Thoracic aorta (tissue), 2 donors: ENCODE data around the gene SLC25A26. TPM values are rescaled to one million over a fixed set of nuclear protein-coding genes. Genes with fewer than 3 reads are reported as not detected.

ENCODE experiments used
- ATAC-seq: fragments of 150-250 bp; one replicate; pipeline ENCODE4 v1.8.0; 2017; ENCODE audit warnings: low read depth; ENCODE audit not compliant: insufficient number of reproducible peaks, low FRiP score
- DNase-seq: peaks from one replicate; pipeline ENCODE4 v3.0.0-alpha.2; 2020; ENCODE audit warnings: low spot score
- H3K27ac ChIP-seq, 2 donors: fragments of 200-600 bp; sonication (generic); 1 replicate in 1 of 2; 2 replicates in 1 of 2; pipeline ENCODE4 v1.5.1; 2016; ENCODE audit warnings: mild to moderate bottlenecking in 2 of 2, moderate library complexity in 2 of 2
- H3K27me3 ChIP-seq: fragments of 200-600 bp; sonication (generic); replicated peaks from 2 replicates; pipeline ENCODE4 v1.6.0; 2016; ENCODE audit warnings: mild to moderate bottlenecking; ENCODE audit not compliant: insufficient read depth
- H3K36me3 ChIP-seq: fragments of 200-600 bp; sonication (generic); one replicate; pipeline ENCODE4 v1.5.1; 2016
- H3K4me1 ChIP-seq, 2 donors: fragments of 200-600 bp; sonication (generic); 1 replicate in 1 of 2; 2 replicates in 1 of 2; pipeline versions ENCODE4 v1.5.1 to v1.6.0; 2016; ENCODE audit warnings: low read depth in 2 of 2, mild to moderate bottlenecking in 1 of 2; ENCODE audit not compliant: control insufficient read depth in 1 of 2
- H3K4me3 ChIP-seq: fragments of 200-600 bp; sonication (generic); 2 replicates; pipeline ENCODE4 v1.5.1; 2016; ENCODE audit warnings: mild to moderate bottlenecking
- H3K9me3 ChIP-seq: fragments of 200-600 bp; sonication (generic); 2 replicates; pipeline ENCODE4 v1.5.1; 2016
- total RNA-seq, 2 donors: library from RNA; depleted of rRNA; stranded (reverse); fragments of >200 nt; gene quantifications; one replicate each; pipeline versions ENCODE4 v1.1.0 to v1.2.3, GENCODE V29; 2016
- TF ChIP-seq, protein P1 (sequence below): fragments of 200-600 bp; sonication (generic); IDR thresholded peaks from one replicate; pipeline ENCODE4 v1.5.1; 2019; ENCODE audit warnings: antibody characterized with exemption

The SLC25A26 gene
- total RNA-seq, 2 donors from 2014 or later = 32.5 to 32.8 TPM

DNA sequence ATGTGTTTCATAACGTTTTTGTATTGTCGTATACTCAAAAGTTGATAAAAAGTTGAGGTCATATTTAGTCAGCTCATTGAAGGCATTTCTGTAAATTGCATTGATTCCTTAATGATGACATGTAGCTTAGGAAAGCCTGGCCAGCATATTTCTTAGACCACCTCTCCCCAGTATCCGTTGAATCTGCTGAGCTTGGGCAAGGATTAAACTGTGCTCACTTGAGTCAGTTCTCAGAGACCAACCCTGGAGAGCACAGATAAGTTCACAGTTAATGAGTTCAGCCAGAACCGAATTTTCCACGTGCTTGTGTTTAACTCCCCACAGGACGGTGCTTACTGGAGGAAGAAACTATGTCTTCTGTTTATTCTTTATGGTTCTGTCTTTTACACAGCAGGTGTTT, 132.7 kb downstream of the SLC25A26 start:
- Histone ChIP-seq H3K27ac (no peak overlapping the region), H3K4me3 (no peak overlapping the region), H3K27me3 (no peaks in the 10 kb centered on the region), H3K4me1 (no peaks in the 10 kb centered on the region), H3K36me3 (no peaks in the 10 kb centered on the region), H3K9me3 (no peaks in the 10 kb centered on the region)
- no peak for DNase-seq
- TF ChIP-seq, protein P1, sequence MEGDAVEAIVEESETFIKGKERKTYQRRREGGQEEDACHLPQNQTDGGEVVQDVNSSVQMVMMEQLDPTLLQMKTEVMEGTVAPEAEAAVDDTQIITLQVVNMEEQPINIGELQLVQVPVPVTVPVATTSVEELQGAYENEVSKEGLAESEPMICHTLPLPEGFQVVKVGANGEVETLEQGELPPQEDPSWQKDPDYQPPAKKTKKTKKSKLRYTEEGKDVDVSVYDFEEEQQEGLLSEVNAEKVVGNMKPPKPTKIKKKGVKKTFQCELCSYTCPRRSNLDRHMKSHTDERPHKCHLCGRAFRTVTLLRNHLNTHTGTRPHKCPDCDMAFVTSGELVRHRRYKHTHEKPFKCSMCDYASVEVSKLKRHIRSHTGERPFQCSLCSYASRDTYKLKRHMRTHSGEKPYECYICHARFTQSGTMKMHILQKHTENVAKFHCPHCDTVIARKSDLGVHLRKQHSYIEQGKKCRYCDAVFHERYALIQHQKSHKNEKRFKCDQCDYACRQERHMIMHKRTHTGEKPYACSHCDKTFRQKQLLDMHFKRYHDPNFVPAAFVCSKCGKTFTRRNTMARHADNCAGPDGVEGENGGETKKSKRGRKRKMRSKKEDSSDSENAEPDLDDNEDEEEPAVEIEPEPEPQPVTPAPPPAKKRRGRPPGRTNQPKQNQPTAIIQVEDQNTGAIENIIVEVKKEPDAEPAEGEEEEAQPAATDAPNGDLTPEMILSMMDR = no peak
- ATAC-seq = no peak

DNA sequence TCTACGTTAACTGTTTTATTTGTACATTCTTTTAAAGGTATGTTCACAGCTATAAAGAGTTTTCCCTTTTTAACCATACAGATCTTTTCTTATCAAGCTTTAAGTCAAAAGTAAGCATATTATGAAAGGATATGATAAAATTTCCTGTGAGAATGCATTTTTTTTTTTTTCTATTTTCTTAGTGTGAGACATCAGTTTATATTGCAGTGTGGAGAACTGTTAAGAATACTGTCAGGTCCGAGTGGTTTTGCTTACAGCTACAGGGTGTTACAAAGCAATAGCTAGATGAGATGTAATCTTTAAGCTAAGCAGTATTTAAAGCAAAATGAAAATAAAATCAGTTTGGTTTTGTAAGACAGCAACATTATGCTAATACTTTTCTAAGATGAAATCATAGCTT, 133.2 kb downstream of the SLC25A26 start:
- Histone ChIP-seq H3K9me3 (no peaks in the 10 kb centered on the region), H3K27ac (no peak overlapping the region), H3K4me3 (no peak overlapping the region), H3K27me3 (no peaks in the 10 kb centered on the region), H3K36me3 (no peaks in the 10 kb centered on the region), H3K4me1 (no peaks in the 10 kb centered on the region)
- TF ChIP-seq, protein P1 = no peak
- ATAC-seq = no peak
- DNase-seq = no peak

DNA sequence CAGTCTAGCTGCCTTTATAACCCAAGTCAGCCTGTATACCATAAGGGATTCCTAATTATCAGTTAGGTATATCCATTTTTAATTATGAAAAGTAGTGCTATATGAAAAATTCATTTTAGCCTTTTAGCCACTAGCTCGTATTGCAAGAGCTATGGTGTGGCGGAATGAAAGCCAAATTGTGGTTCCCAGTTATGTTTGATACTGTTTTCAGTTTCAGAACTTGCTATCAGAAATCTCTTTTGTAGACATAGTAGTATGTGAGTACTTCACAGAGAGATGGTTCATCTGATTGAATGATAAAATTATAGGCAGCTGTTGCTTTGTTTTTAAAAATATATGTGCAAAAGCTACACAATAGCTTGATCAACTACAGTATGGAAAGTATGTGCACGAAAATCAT, 134.6 kb downstream of the SLC25A26 start:
- Histone ChIP-seq H3K27me3 (no peaks in the 10 kb centered on the region), H3K4me3 (no peak overlapping the region), H3K27ac (no peak overlapping the region), H3K9me3 (no peaks in the 10 kb centered on the region), H3K4me1 (no peaks in the 10 kb centered on the region), H3K36me3 (no peaks in the 10 kb centered on the region)
- TF ChIP-seq, protein P1 = no peak
- no peak for DNase-seq
- no peak for ATAC-seq

DNA sequence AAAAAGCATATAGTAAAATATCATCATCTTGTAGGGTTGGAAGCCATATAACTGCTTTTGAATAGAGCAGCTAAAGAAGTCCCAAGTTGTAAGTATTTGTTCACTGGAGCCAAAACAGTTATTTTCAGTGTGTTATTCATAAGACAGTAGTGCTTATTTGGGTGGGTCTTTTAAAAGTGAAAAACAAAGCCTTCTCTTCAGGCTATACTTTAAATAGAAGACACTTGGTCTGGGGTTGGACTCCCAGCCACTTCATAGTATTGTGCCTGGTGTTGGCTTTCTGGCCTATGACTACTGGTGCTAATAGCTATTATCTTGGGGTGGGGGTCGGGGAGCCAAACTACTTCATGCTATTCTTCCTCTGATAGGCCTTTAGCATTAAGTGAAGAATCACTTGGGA, 135.2 kb downstream of the SLC25A26 start:
- no peak for ATAC-seq
- Histone ChIP-seq H3K27me3 (no peaks in the 10 kb centered on the region), H3K36me3 (no peaks in the 10 kb centered on the region), H3K27ac (no peak overlapping the region), H3K9me3 (no peaks in the 10 kb centered on the region), H3K4me1 (no peaks in the 10 kb centered on the region), H3K4me3 (no peak overlapping the region)
- TF ChIP-seq, protein P1 = no peak
- DNase-seq = no peak

DNA sequence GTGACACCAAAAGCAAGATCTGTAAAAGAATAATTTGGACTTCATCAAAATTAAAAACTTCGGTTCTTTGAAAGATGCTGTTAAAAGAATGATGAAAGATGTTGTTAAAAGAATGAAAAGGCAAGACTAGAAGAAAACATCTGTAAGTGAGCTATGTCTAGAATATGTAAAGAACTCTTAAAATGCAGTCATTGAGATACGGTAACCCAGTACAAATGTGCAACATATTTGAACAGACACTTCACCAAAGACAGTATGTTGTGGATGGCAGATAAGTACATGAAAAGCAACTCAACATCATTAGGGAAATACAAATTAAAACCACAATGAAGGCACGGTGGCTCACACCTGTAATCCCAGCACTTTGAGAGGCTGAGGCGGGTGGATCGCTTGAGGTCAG, 140.6 kb downstream of the SLC25A26 start:
- no peaks in the 10 kb centered on the region for H3K36me3 ChIP-seq
- TF ChIP-seq, protein P1 = no peak
- no peak overlapping the region for H3K4me3 ChIP-seq
- peaks cover 8 to 19% of the 10 kb centered on the region in 2 donors for H3K4me1 ChIP-seq
- DNase-seq (no peak), ATAC-seq (no peak)
- no peak overlapping the region for H3K27ac ChIP-seq
- H3K27me3 ChIP-seq = no peaks in the 10 kb centered on the region
- H3K9me3 ChIP-seq = no peaks in the 10 kb centered on the region
